ENCODE data around the gene TXNDC16. TPM values are rescaled to one million over a fixed set of nuclear protein-coding genes. Genes with fewer than 3 reads are reported as not detected.

TXNDC16 gene
- total RNA-seq, 1 donor from 2014 or later = 17.5 TPM

GRCh38 chr14:52522581-52523345 is 29.5 kb downstream of the TXNDC16 start:
- Mint-ChIP-seq H3K9me3 (ENCODE audit: unreplicated experiment) (no peaks in the 10 kb centered on the region), H3K36me3 (ENCODE audit: unreplicated experiment) (no peaks in the 10 kb centered on the region), H3K27me3 (ENCODE audit: unreplicated experiment) (no peaks in the 10 kb centered on the region), H3K4me3 (ENCODE audit: unreplicated experiment) (no peak overlapping the region), H3K27ac (ENCODE audit: unreplicated experiment) (no peak overlapping the region), H3K4me1 (ENCODE audit: low read depth, unreplicated experiment) (peaks cover 2% of the 10 kb centered on the region)
- DNase-seq = no peak
- TF ChIP-seq CTCF (IDR thresholded peaks at IDR 0.05; ENCODE audit: partially characterized antibody, unreplicated experiment) = no peak

DNA sequence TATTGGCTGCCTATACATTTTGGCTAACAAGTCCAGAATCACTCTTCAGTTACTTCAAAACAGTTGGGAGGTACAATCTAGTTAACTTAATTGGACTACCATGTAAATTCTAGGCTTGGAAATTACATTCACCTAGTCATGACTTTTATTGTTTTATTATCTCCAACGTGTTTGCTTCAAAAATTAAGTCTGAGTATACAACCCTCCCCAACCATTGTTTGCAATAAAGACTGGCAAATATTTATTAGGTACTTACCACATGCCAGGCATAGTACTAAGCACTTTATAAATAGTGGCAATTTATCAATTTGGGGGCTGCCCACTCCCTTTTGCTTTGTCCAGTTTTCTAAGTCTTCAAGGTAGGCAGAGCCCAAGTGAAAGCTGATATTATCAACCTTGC is 30.3 kb downstream of the TXNDC16 start:
- Mint-ChIP-seq H3K27me3 (ENCODE audit: unreplicated experiment) (no peaks in the 10 kb centered on the region), H3K4me3 (ENCODE audit: unreplicated experiment) (no peak overlapping the region), H3K4me1 (ENCODE audit: low read depth, unreplicated experiment) (peaks cover 2% of the 10 kb centered on the region), H3K9me3 (ENCODE audit: unreplicated experiment) (no peaks in the 10 kb centered on the region), H3K36me3 (ENCODE audit: unreplicated experiment) (no peaks in the 10 kb centered on the region), H3K27ac (ENCODE audit: unreplicated experiment) (no peak overlapping the region)
- no peak for TF ChIP-seq CTCF (IDR thresholded peaks at IDR 0.05; ENCODE audit: partially characterized antibody, unreplicated experiment)
- no peak for DNase-seq

GRCh38 chr14:52514046-52514811 is 38.1 kb downstream of the TXNDC16 start:
- Mint-ChIP-seq H3K4me3 (ENCODE audit: unreplicated experiment) (no peak overlapping the region), H3K9me3 (ENCODE audit: unreplicated experiment) (no peaks in the 10 kb centered on the region), H3K27me3 (ENCODE audit: unreplicated experiment) (no peaks in the 10 kb centered on the region), H3K4me1 (ENCODE audit: low read depth, unreplicated experiment) (no peaks in the 10 kb centered on the region), H3K27ac (ENCODE audit: unreplicated experiment) (no peak overlapping the region), H3K36me3 (ENCODE audit: unreplicated experiment) (no peaks in the 10 kb centered on the region)
- TF ChIP-seq CTCF (IDR thresholded peaks at IDR 0.05; ENCODE audit: partially characterized antibody, unreplicated experiment) = no peak
- no peak for DNase-seq

DNA sequence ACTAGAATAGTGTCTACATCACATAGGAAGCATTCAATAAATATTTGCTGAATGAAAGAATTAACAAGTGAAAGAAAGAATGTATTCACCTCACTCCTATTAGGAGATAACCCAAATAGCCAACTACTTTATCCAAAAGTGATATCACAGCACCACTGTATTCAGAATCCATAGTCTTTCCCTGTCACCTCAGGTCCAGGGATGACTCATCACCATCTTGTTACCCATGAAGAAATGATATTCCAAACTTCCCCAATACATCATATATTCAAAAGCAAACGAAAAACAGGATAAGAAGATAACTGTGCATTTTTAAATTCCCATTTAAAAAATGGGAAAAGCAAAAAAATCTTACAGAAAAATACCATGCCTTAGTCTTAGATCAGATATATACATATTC is 39.1 kb downstream of the TXNDC16 start:
- DNase-seq = no peak
- no peak overlapping the region for H3K4me3 Mint-ChIP-seq (ENCODE audit: unreplicated experiment)
- H3K4me1 Mint-ChIP-seq (ENCODE audit: low read depth, unreplicated experiment) = no peaks in the 10 kb centered on the region
- H3K27ac Mint-ChIP-seq (ENCODE audit: unreplicated experiment) = no peak overlapping the region
- H3K27me3 Mint-ChIP-seq (ENCODE audit: unreplicated experiment) = no peaks in the 10 kb centered on the region
- no peaks in the 10 kb centered on the region for H3K36me3 Mint-ChIP-seq (ENCODE audit: unreplicated experiment)
- TF ChIP-seq CTCF (IDR thresholded peaks at IDR 0.05; ENCODE audit: partially characterized antibody, unreplicated experiment) = no peak
- no peaks in the 10 kb centered on the region for H3K9me3 Mint-ChIP-seq (ENCODE audit: unreplicated experiment)

- H3K4me3 Mint-ChIP-seq (ENCODE audit: unreplicated experiment) = no peak overlapping the region
- H3K4me1 Mint-ChIP-seq (ENCODE audit: low read depth, unreplicated experiment) = peaks cover 6% of the 10 kb centered on the region
- peaks cover 2% of the 10 kb centered on the region for H3K9me3 Mint-ChIP-seq (ENCODE audit: unreplicated experiment)
- H3K36me3 Mint-ChIP-seq (ENCODE audit: unreplicated experiment) = peaks cover 11% of the 10 kb centered on the region
- DNase-seq = no peak
- H3K27me3 Mint-ChIP-seq (ENCODE audit: unreplicated experiment) = peaks cover 1% of the 10 kb centered on the region
- no peak for TF ChIP-seq CTCF (IDR thresholded peaks at IDR 0.05; ENCODE audit: partially characterized antibody, unreplicated experiment)
- H3K27ac Mint-ChIP-seq (ENCODE audit: unreplicated experiment) = no peak overlapping the region
Observed at GRCh38 chr14:52494444-52494843, 57.9 kb downstream of the TXNDC16 start.

Measured in glutamatergic neuron (in vitro differentiated cells).